Prostate gland (tissue), 2 donors: Measurements from ENCODE around the gene AHCYL2. TPM values are rescaled to one million over a fixed set of nuclear protein-coding genes. Genes with fewer than 3 reads are reported as not detected.

ENCODE experiments used
- DNase-seq: peaks from one replicate; pipeline ENCODE4 v3.0.0-alpha.2; 2019; ENCODE audit warnings: low spot score
- H3K27ac ChIP-seq, 2 donors: fragments of 200-600 bp; sonication (generic); 2 replicates each; pipeline ENCODE4 v1.5.1; 2017 to 2019
- H3K27me3 ChIP-seq: fragments of 200-600 bp; sonication (generic); replicated peaks from 2 replicates; pipeline ENCODE4 v1.5.1; 2019; ENCODE audit not compliant: insufficient read depth
- H3K36me3 ChIP-seq, 2 donors: fragments of 200-600 bp; sonication (generic); 1 replicate in 1 of 2; 2 replicates in 1 of 2; pipeline versions ENCODE4 v1.5.1 to v1.8.1; 2017 to 2019
- H3K4me1 ChIP-seq: fragments of 200-600 bp; sonication (generic); replicated peaks from 2 replicates; pipeline ENCODE4 v1.5.1; 2019
- H3K4me3 ChIP-seq, 2 donors: fragments of 200-600 bp; sonication (generic); 2 replicates each; pipeline ENCODE4 v1.5.1; 2017 to 2019
- H3K9me3 ChIP-seq: fragments of 200-600 bp; sonication (generic); 2 replicates; pipeline ENCODE4 v1.5.1; 2017
- POLR2A ChIP-seq: fragments of 450-650 bp; IDR thresholded peaks from one replicate; pipeline ENCODE4 v1.6.1; 2016; ENCODE audit warnings: antibody characterized with exemption, mild to moderate bottlenecking
- POLR2AphosphoS5 ChIP-seq: sonication (generic); formaldehyde crosslinking; IDR thresholded peaks from one replicate; pipeline ENCODE4 v1.6.1; 2017; ENCODE audit warnings: antibody characterized with exemption
- WGBS: methylation state at CpG from one replicate; pipeline ENCODE4 v1.1.5; 2018; 5-methylcytosine and 5-hydroxymethylcytosine counted together
- intact Hi-C: fragments of 100-400 bp; cut with DNase I; formaldehyde crosslinking; loops from one replicate; pipeline ENCODE4 v1.14.2; 2022
- total RNA-seq, 2 donors: library from RNA; depleted of rRNA; stranded (reverse); fragments of >200 nt; gene quantifications; one replicate each; pipeline ENCODE4 v1.1.0, GENCODE V29; 2016
- TF ChIP-seq, protein P1 (sequence below), 4 experiments: fragments of 200-600 bp in 2 of 4; fragments of 450-650 bp in 2 of 4; sonication (generic) in 2 of 4; IDR thresholded peaks; 1 replicate in 3 of 4; 2 replicates in 1 of 4; pipeline ENCODE4 v1.5.1; 2016 to 2019; ENCODE audit warnings: antibody characterized with exemption in 4 of 4, mild to moderate bottlenecking in 2 of 4, moderate library complexity in 2 of 4

AHCYL2 gene
- total RNA-seq, 2 donors from 2014 or later: 15.2 to 38.3 TPM

DNA sequence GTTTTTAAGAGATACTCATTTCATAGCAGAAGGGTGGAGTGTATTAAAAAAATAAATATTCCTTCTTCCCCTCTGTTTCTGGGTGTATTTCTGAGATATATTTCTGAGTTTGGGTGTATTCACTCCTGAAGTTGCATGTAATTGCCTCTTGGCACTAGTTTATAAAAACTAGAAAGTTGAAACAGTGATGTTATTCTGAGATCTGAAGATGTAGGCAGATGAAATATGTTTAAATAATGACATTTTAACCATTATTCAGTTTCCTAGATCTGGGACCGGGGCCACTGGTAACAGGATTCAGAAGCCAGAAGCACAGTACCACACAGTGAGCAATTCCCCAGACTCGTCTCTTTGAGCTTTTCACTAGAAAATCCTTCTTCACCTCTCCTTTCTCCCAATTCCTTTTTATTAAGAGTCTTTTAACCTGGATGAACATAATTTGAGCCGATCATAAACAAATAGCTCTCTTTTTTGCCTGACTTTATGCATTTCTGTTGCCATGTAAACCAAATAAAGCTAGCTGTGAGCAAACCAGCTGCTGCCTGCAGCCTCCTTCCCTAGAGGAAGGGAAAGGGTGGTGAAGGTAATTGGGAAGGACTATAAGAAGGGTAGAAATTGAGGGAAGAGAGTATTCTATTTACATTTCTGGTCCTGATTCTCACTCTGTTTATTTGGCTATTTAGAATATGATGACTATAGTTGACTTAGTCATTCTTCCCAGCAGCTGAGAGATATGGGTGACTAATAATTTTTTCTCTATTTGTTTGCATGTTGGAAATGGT lies 107.6 kb downstream of the AHCYL2 start:
- TF ChIP-seq POLR2A: no peak
- Histone ChIP-seq H3K4me3 (no peak overlapping the region), H3K36me3 (no peaks in the 10 kb centered on the region), H3K4me1 (no peaks in the 10 kb centered on the region), H3K27me3 (no peaks in the 10 kb centered on the region), H3K27ac (no peak overlapping the region), H3K9me3 (no peaks in the 10 kb centered on the region)
- no peak for DNase-seq
- intact Hi-C loops: no loop called here
- WGBS: 46% methylated on average over 3 of the region's 3 CpGs

DNA sequence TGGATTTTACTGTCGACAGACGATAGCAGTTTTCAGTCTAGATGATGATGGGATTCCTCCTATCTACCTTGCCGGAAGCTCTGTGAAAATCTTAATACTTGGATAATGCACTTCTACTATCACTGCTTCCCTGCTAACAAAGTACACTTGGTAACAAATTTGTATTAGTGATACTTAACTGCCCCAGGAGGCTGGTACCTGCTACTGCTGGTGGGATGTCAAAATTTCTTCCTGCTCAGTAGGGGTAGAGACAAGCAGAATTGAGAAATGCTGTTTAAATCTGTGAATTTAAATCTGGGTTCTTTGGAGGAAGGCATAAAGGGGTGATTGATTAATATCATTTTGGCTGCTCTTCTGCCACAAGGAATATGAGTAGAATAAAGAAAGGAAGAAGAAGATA lies 109.6 kb downstream of the AHCYL2 start:
- TF ChIP-seq POLR2A (no peak), POLR2AphosphoS5 (no peak)
- TF ChIP-seq, protein P1, sequence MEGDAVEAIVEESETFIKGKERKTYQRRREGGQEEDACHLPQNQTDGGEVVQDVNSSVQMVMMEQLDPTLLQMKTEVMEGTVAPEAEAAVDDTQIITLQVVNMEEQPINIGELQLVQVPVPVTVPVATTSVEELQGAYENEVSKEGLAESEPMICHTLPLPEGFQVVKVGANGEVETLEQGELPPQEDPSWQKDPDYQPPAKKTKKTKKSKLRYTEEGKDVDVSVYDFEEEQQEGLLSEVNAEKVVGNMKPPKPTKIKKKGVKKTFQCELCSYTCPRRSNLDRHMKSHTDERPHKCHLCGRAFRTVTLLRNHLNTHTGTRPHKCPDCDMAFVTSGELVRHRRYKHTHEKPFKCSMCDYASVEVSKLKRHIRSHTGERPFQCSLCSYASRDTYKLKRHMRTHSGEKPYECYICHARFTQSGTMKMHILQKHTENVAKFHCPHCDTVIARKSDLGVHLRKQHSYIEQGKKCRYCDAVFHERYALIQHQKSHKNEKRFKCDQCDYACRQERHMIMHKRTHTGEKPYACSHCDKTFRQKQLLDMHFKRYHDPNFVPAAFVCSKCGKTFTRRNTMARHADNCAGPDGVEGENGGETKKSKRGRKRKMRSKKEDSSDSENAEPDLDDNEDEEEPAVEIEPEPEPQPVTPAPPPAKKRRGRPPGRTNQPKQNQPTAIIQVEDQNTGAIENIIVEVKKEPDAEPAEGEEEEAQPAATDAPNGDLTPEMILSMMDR (IDR thresholded peaks at IDR 0.05): no peak
- Histone ChIP-seq H3K27me3 (no peaks in the 10 kb centered on the region), H3K9me3 (no peaks in the 10 kb centered on the region), H3K36me3 (no peaks in the 10 kb centered on the region), H3K4me1 (no peaks in the 10 kb centered on the region), H3K27ac (no peak overlapping the region), H3K4me3 (no peak overlapping the region)
- no peak for DNase-seq
- 98% methylated on average over 3 of the region's 3 CpGs for WGBS
- intact Hi-C loops: no loop called here

DNA sequence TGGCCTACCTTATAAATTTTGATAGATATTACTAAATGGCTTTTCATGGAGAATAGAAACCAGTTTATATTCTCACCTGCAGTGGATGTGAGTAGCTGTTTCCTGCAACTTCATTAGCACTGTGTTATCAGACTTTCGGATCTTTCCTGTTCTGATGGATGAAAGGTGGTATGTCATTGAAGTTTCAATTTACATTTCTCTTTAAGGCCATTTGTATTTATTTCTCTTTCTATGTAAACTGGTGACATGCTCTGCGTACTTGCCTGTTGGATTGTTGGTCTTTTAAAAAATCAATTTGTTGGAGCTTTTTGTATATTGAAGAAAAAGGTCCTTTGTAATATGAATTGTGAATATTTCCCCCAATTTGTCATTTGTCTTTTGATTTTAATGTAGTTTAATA lies 113.6 kb downstream of the AHCYL2 start:
- no peak for DNase-seq
- intact Hi-C loops: no loop called here
- no peak for TF ChIP-seq POLR2A
- TF ChIP-seq, protein P1 (IDR thresholded peaks at IDR 0.05): no peak
- no peak for TF ChIP-seq POLR2AphosphoS5
- WGBS: 99% methylated on average over 2 of the region's 2 CpGs
- H3K27ac ChIP-seq: no peak overlapping the region
- no peaks in the 10 kb centered on the region for H3K4me1 ChIP-seq
- H3K4me3 ChIP-seq: no peak overlapping the region
- no peaks in the 10 kb centered on the region for H3K27me3 ChIP-seq
- H3K9me3 ChIP-seq: no peaks in the 10 kb centered on the region
- no peaks in the 10 kb centered on the region for H3K36me3 ChIP-seq

DNA sequence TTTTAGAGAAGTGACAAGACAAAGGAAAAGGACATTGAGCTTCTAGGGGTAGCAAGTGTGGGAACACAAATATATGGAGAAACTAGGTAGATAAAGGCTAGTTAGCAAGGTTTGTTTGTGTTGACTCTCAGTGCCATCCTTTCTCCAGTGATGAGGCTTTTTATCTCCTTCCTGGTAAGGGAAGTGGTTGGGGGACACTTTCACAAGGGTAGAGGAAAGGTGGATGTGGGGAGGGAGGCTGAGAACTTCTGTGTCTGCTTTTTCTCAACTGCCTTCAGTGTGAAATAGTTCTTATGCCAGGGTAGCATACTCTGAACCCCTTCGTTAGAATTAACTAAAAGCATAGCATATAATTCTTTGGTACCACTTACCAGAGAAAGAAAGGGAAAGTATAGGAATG lies 116.4 kb downstream of the AHCYL2 start:
- no peaks in the 10 kb centered on the region for H3K27me3 ChIP-seq
- no peak overlapping the region for H3K4me3 ChIP-seq
- WGBS: 86% methylated on average over 1 of the region's 1 CpG
- no peak overlapping the region for H3K27ac ChIP-seq
- no peaks in the 10 kb centered on the region for H3K9me3 ChIP-seq
- intact Hi-C loops: loop anchor here (5.0 kb wide), 1 partner anchor 131 kb away; no protein-coding TSS in a partner anchor
- no peak for TF ChIP-seq POLR2AphosphoS5
- TF ChIP-seq, protein P1 (IDR thresholded peaks at IDR 0.05): no peak
- no peak for TF ChIP-seq POLR2A
- H3K36me3 ChIP-seq: no peaks in the 10 kb centered on the region
- H3K4me1 ChIP-seq: no peaks in the 10 kb centered on the region
- no peak for DNase-seq

DNA sequence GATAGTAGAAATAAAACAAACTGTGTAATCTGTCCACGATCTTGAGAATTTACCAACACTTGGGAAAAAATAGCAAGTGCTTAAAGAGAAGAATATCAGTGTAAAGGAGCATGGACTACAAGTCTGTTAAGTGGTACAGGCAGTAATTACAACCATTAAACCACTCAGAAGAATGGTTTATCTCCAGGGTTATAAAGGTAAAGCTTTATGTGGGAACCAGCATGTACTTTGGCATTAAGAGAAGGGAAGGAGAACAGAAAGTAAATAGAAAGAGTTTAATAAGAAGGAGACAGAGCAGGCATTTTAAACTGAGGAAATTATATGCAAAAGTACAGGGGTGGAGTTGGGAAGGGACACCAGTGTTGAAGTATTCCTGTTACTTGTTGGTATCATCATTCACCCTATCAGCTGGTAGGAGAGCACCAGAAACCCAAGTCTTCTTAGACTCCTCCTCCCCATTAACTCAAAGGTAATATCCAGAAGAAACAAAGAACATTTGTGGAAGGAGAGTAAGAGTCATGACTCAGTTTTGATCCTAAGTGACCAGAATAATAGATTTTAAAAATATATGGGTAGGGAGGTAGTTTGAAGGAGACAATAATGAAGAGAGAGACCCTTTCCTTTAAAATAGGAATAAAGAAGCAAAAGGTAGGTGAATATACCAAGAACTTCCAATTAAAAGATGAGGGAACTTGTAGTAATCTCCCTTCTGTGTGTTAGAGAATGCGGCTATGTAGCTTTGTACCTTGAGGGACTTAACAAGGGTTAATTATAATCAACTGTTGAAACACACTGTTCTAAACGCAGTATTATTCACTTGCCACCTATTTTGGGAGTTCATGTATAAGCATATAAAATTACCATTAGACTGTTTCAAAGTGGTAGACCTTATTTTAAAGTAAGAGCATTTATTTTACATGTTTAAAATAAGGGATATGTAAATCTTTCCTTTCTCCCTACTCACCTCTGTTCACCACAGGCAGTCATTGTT lies 117.3 kb downstream of the AHCYL2 start:
- Histone ChIP-seq H3K4me3 (no peak overlapping the region), H3K9me3 (no peaks in the 10 kb centered on the region), H3K27ac (no peak overlapping the region), H3K36me3 (no peaks in the 10 kb centered on the region), H3K4me1 (no peaks in the 10 kb centered on the region), H3K27me3 (no peaks in the 10 kb centered on the region)
- intact Hi-C loops: loop anchor here (5.0 kb wide), 1 partner anchor 130 kb away; no protein-coding TSS in a partner anchor
- TF ChIP-seq, protein P1 (IDR thresholded peaks at IDR 0.05): no peak
- peak; percentile 6 for TF ChIP-seq POLR2AphosphoS5
- no peak for DNase-seq
- 47% methylated on average over 3 of the region's 3 CpGs for WGBS
